H7 (cell line): Measurements from ENCODE around the gene RPS3. TPM values are rescaled to one million over a fixed set of nuclear protein-coding genes. Genes with fewer than 3 reads are reported as not detected.

ENCODE experiments used
- DNase-seq: peaks from one replicate; pipeline ENCODE4 v3.0.0; 2012
- H3K27me3 ChIP-seq: 2 replicates; pipeline ENCODE4 v1.6.0; 2011; ENCODE audit warnings: mild to moderate bottlenecking, low read length; ENCODE audit not compliant: control insufficient read depth, insufficient read depth
- H3K36me3 ChIP-seq: replicated peaks from 2 replicates; pipeline ENCODE4 v1.5.1; 2011; ENCODE audit warnings: low read length; ENCODE audit not compliant: control insufficient read depth, insufficient read depth
- H3K4me3 ChIP-seq: 2 replicates; pipeline ENCODE4 v1.5.1; 2011; ENCODE audit warnings: low read depth, mild to moderate bottlenecking, control low read depth, low read length, moderate library complexity; ENCODE audit not compliant: insufficient read depth
- total RNA-seq: library from RNA; depleted of rRNA; stranded (reverse); fragments of >200 nt; shearing (Covaris generic); gene quantifications from 2 replicates; pipeline ENCODE4 v1.2.3, GENCODE V29; 2014

RPS3 gene
- total RNA-seq, 1 experiment from 2014 or later = 2,298 TPM

- H3K4me3 ChIP-seq = no peak overlapping the region
- peak; percentile 69 for DNase-seq
- H3K27me3 ChIP-seq = no peaks in the 10 kb centered on the region
- peaks cover 11% of the 10 kb centered on the region for H3K36me3 ChIP-seq
These were observed 21.8 kb downstream of the RPS3 start for GRCh38 chr11:75421035-75421602.

DNA sequence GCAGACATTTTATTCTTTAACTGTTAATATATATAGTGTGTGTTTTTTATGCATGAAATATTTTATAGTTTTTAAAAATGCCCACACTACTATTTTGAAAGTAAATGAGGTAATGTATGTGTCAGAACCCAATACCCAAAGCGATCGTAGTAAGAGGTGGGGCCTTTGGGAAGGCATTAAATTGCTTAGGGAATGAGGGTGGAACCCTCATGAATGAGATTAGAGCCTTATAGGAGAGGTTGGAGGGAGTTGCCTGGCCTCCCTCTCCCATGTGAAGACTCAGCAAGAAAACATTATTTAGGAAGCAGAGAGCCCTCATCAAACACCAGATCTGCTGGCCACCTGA lies 22.6 kb downstream of the RPS3 start:
- Histone ChIP-seq H3K36me3 (peaks cover 9% of the 10 kb centered on the region), H3K27me3 (no peaks in the 10 kb centered on the region; the same call in 1 of the 2 replicates), H3K4me3 (no peak overlapping the region)
- no peak for DNase-seq

GRCh38 chr11:75422248-75423231 lies 23.2 kb downstream of the RPS3 start:
- H3K27me3 ChIP-seq = peaks cover 1% of the 10 kb centered on the region; the same call in 1 of the 2 replicates
- DNase-seq = peak; percentile 28
- H3K4me3 ChIP-seq = no peak overlapping the region
- peaks cover 9% of the 10 kb centered on the region for H3K36me3 ChIP-seq

DNA sequence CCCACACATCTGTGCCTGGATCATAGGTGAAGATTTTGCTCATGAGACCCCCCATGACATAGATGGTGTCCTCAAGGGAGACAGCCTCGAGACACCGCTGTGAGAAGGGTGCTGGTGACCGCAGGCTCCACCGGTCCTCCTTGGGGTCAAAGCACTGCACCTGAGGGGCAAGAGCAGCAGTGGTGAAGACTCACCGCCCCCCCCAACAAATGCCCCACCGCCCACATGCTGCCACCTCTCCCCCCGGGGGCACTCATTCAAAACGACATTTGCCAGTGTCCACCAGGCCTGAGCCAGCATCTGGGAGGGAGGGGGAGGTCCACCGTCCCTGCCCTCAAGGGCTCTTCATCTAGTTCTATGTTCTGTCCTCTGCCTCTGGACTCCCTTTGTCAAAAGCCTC lies 24.4 kb downstream of the RPS3 start:
- H3K36me3 ChIP-seq = peaks cover 8% of the 10 kb centered on the region
- H3K4me3 ChIP-seq = no peak overlapping the region
- peaks cover 7% of the 10 kb centered on the region for H3K27me3 ChIP-seq
- no peak for DNase-seq

DNA sequence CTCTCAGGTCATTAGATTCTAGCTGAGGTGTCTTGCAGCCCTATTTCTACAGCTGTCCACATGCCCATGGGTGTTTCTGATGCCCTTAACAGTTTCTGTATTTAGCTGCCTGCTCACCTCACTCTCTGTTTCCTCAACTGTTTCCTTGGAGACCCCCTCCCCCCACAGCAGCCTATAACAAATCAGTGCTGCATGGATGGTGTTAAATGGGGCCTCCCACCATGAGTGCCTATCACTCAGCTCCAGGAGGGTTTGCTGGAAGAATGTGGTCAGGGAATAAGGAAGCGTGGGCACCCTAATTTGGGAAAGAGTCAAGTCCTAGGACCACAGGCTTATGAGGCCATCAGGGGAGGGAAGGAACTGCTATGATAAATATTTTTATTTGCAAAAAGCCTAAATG lies 25.1 kb downstream of the RPS3 start:
- Histone ChIP-seq H3K27me3 (peaks cover 14% of the 10 kb centered on the region), H3K36me3 (peaks cover 8% of the 10 kb centered on the region), H3K4me3 (no peak overlapping the region)
- DNase-seq = no peak

DNA sequence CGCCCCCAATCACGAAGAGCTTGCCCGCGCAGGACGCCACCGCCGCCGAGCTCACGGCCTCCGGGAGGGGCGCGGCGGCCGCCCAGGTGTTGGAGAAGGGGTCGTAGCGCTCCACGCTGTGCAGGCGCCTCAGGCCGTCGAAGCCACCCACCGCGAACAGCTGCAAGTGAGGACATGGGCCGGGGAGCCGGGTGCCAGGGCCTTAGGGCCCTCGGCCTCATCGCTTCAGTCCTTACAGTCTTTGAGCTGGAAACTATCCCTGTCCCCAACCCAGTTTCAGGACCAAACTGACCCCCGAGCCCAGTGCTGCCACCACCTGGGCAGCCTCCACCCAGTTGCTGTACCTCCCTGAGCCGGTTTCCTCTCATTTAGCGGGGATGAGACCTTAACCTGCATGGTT lies 26.1 kb downstream of the RPS3 start:
- Histone ChIP-seq H3K4me3 (no peak overlapping the region), H3K27me3 (peaks cover 24% of the 10 kb centered on the region), H3K36me3 (peaks cover 8% of the 10 kb centered on the region)
- DNase-seq = peak; percentile 95

DNA sequence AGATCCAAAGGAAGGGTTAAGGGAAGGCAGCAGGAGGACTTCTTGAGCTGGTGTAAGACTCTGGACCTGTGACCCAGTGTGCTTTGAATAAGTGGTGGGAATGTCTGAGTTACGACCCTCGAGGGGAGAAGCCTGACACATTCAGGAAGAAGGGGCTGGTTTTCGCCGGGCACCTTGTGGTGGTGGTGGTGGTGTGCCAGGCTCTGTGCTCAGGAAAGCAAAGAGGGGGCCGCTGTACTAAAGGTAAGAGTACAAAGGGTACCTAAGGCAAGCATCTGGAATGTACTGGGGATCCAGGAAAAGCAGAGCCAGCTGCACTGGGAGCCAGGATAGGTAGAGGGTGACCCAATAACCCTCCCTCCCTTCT lies 27.4 kb downstream of the RPS3 start:
- Histone ChIP-seq H3K36me3 (peaks cover 8% of the 10 kb centered on the region), H3K4me3 (no peak overlapping the region), H3K27me3 (peaks cover 37% of the 10 kb centered on the region)
- DNase-seq = no peak

GRCh38 chr11:75427181-75427580 lies 27.9 kb downstream of the RPS3 start:
- H3K27me3 ChIP-seq = peaks cover 42% of the 10 kb centered on the region
- H3K4me3 ChIP-seq = no peak overlapping the region
- peaks cover 8% of the 10 kb centered on the region for H3K36me3 ChIP-seq

GRCh38 chr11:75428281-75428724 lies 29.0 kb downstream of the RPS3 start:
- Histone ChIP-seq H3K27me3 (peaks cover 53% of the 10 kb centered on the region), H3K4me3 (peak overlapping the region; percentile 38), H3K36me3 (peaks cover under 1% of the 10 kb centered on the region)
- peak; percentile 90 for DNase-seq

More at GRCh38 chr11:75427181-75427580, 27.9 kb downstream of the RPS3 start:
- DNase-seq = no peak

- no peak for DNase-seq
- Histone ChIP-seq H3K27me3 (peaks cover 56% of the 10 kb centered on the region), H3K36me3 (no peaks in the 10 kb centered on the region), H3K4me3 (no peak overlapping the region)
These were observed 29.8 kb downstream of the RPS3 start for GRCh38 chr11:75428989-75429640.

DNA sequence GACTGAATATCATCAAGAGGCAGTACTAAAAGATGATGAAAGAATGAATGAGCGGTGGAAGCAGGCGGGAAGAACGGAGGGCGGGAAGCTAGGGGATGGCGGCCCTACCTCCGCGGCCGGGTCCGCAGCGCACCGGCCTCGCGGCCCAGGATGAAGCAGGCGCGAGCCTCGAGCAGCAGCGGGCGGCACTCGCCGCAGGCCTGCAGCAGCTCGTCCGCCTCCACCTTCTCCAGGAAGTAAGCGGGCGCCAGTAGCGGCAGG lies 30.3 kb downstream of the RPS3 start:
- no peak overlapping the region for H3K4me3 ChIP-seq
- DNase-seq = no peak
- no peaks in the 10 kb centered on the region for H3K36me3 ChIP-seq
- H3K27me3 ChIP-seq = peaks cover 56% of the 10 kb centered on the region

GRCh38 chr11:75429902-75430713 lies 30.8 kb downstream of the RPS3 start:
- Histone ChIP-seq H3K36me3 (no peaks in the 10 kb centered on the region), H3K4me3 (peak overlapping the region; percentile 38), H3K27me3 (peaks cover 56% of the 10 kb centered on the region)
- DNase-seq = peak; percentile 92

DNA sequence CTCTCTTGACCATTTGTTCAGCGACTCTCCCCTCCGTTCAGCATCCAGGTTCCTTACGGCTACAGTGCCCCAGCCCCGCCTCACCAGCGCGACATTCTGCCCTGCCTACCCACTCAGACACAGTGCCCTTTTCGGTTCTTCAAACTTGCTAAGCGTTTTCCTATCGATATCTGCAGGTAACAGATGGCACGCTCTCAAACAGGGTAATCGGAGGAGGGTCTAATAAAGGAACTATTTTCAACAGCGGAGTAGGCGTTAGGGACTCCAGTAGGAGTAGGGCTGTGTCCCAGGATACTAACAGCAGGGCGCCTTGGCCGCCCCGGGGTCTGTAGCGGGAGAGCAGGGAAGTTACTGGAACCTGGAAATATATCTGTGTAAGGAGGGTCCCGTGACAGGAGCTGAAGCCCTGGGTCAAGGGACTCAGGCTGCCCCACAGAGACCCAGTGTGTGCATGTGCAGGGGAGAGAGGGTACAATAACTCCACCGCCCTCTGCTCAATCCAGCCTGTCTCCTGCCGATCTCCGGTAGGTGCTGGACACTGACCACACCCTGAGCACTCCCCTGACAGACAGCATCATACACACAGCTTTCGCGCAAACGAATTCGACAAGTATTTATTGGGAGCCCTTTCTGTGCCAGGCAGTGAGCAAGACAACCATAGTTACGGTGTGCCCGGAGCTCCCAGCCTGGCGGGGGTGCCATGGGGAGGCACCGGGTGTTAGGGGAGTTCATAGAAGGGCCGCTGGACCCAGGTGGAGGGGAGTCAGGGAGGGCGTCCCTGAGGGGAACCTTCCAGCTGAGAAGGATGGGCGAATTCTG lies 31.6 kb downstream of the RPS3 start:
- Histone ChIP-seq H3K27me3 (peaks cover 56% of the 10 kb centered on the region), H3K36me3 (no peaks in the 10 kb centered on the region), H3K4me3 (peak overlapping the region; percentile 38)
- DNase-seq = no peak
